ENCODE measurements around the gene GLT1D1. TPM values are rescaled to one million over a fixed set of nuclear protein-coding genes. Genes with fewer than 3 reads are reported as not detected.

The GLT1D1 gene
- total RNA-seq, 1 donor from 2014 or later = 0.44 TPM

- H3K27me3 Mint-ChIP-seq (ENCODE audit: unreplicated experiment) = peaks cover 12% of the 10 kb centered on the region
- no peaks in the 10 kb centered on the region for H3K4me1 Mint-ChIP-seq (ENCODE audit: unreplicated experiment)
- no peak overlapping the region for H3K4me3 Mint-ChIP-seq (ENCODE audit: unreplicated experiment)
- TF ChIP-seq CTCF (IDR thresholded peaks at IDR 0.05; ENCODE audit: unreplicated experiment) = no peak
- H3K9me3 Mint-ChIP-seq (ENCODE audit: unreplicated experiment) = peaks cover 5% of the 10 kb centered on the region
- no peak for DNase-seq (ENCODE audit: low spot score)
- no peak overlapping the region for H3K27ac Mint-ChIP-seq (ENCODE audit: unreplicated experiment)
- H3K36me3 Mint-ChIP-seq (ENCODE audit: low read depth, unreplicated experiment) = peaks cover 9% of the 10 kb centered on the region
Measured at GRCh38 chr12:128974881-128975280, 121.6 kb downstream of the GLT1D1 start.

GRCh38 chr12:128976120-128976738, 123.0 kb downstream of the GLT1D1 start:
- TF ChIP-seq CTCF (IDR thresholded peaks at IDR 0.05; ENCODE audit: unreplicated experiment) = no peak
- Mint-ChIP-seq H3K9me3 (ENCODE audit: unreplicated experiment) (peaks cover 4% of the 10 kb centered on the region), H3K27ac (ENCODE audit: unreplicated experiment) (no peak overlapping the region), H3K36me3 (ENCODE audit: low read depth, unreplicated experiment) (peaks cover 7% of the 10 kb centered on the region), H3K27me3 (ENCODE audit: unreplicated experiment) (peaks cover 5% of the 10 kb centered on the region), H3K4me1 (ENCODE audit: unreplicated experiment) (no peaks in the 10 kb centered on the region), H3K4me3 (ENCODE audit: unreplicated experiment) (no peak overlapping the region)
- DNase-seq (ENCODE audit: low spot score) = no peak

- no peak for DNase-seq (ENCODE audit: low spot score)
- H3K36me3 Mint-ChIP-seq (ENCODE audit: low read depth, unreplicated experiment) = peaks cover 7% of the 10 kb centered on the region
- no peaks in the 10 kb centered on the region for H3K4me1 Mint-ChIP-seq (ENCODE audit: unreplicated experiment)
- H3K9me3 Mint-ChIP-seq (ENCODE audit: unreplicated experiment) = peaks cover 14% of the 10 kb centered on the region
- no peak for TF ChIP-seq CTCF (IDR thresholded peaks at IDR 0.05; ENCODE audit: unreplicated experiment)
- H3K27ac Mint-ChIP-seq (ENCODE audit: unreplicated experiment) = no peak overlapping the region
- no peak overlapping the region for H3K4me3 Mint-ChIP-seq (ENCODE audit: unreplicated experiment)
- peaks cover 10% of the 10 kb centered on the region for H3K27me3 Mint-ChIP-seq (ENCODE audit: unreplicated experiment)
Measured at GRCh38 chr12:128977441-128977840, 124.2 kb downstream of the GLT1D1 start.

- no peak overlapping the region for H3K4me3 Mint-ChIP-seq (ENCODE audit: unreplicated experiment)
- TF ChIP-seq CTCF (IDR thresholded peaks at IDR 0.05; ENCODE audit: unreplicated experiment) = no peak
- peaks cover 7% of the 10 kb centered on the region for H3K27me3 Mint-ChIP-seq (ENCODE audit: unreplicated experiment)
- peaks cover 7% of the 10 kb centered on the region for H3K36me3 Mint-ChIP-seq (ENCODE audit: low read depth, unreplicated experiment)
- H3K4me1 Mint-ChIP-seq (ENCODE audit: unreplicated experiment) = no peaks in the 10 kb centered on the region
- DNase-seq (ENCODE audit: low spot score) = no peak
- peaks cover 19% of the 10 kb centered on the region for H3K9me3 Mint-ChIP-seq (ENCODE audit: unreplicated experiment)
- H3K27ac Mint-ChIP-seq (ENCODE audit: unreplicated experiment) = no peak overlapping the region
Measured at GRCh38 chr12:128978067-128978466, 124.8 kb downstream of the GLT1D1 start.

GRCh38 chr12:128980623-128981022, 127.3 kb downstream of the GLT1D1 start:
- Mint-ChIP-seq H3K4me1 (ENCODE audit: unreplicated experiment) (no peaks in the 10 kb centered on the region), H3K36me3 (ENCODE audit: low read depth, unreplicated experiment) (peaks cover 7% of the 10 kb centered on the region), H3K27me3 (ENCODE audit: unreplicated experiment) (peaks cover 10% of the 10 kb centered on the region), H3K27ac (ENCODE audit: unreplicated experiment) (no peak overlapping the region), H3K9me3 (ENCODE audit: unreplicated experiment) (peaks cover 19% of the 10 kb centered on the region), H3K4me3 (ENCODE audit: unreplicated experiment) (no peak overlapping the region)
- no peak for TF ChIP-seq CTCF (IDR thresholded peaks at IDR 0.05; ENCODE audit: unreplicated experiment)
- DNase-seq (ENCODE audit: low spot score) = no peak
